Raji (cell line): ENCODE results near the gene SLC38A10.

ENCODE experiments used
- POLR2A ChIP-seq: IDR thresholded peaks from 2 replicates; pipeline ENCODE4 v1.6.1; 2011; ENCODE audit warnings: low read depth, low read length, control low read depth; ENCODE audit not compliant: insufficient read depth

SLC38A10 gene

GRCh38 chr17:81198826-81199481 is 96.2 kb downstream of the SLC38A10 start:
- no peak for TF ChIP-seq POLR2A

DNA sequence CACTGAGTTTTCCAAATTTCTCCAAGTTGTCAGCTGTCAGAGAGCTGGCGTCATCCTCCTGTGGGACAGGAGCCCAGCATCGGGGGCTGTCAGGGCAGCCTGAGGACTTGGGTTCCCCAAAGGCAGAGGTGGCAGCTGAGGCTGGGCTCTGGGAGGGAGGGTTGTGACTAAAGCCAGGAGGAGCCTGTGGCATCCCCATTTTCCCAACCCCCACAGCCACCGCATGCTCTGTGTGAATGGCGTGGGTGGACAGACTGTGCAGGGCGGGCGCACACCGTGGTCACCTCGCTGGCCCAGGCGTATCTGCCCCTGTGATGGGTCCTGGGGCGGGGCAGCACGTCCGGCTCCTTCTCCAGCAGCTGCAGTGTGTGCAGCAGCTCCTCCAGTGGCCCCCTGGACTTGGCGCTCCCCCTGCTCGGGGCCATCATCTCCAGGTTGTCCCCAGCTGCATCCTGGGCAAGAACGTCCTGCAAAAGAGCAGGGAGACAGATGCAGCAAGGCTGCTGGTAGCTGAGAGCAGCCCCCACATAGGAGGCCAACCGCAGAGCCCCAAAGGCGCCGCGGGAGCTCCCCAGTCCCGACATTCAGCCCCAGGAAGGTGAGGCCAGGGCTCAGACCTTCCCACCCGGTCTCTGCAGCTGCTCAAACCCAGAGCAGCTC is 97.1 kb downstream of the SLC38A10 start:
- TF ChIP-seq POLR2A = no peak

DNA sequence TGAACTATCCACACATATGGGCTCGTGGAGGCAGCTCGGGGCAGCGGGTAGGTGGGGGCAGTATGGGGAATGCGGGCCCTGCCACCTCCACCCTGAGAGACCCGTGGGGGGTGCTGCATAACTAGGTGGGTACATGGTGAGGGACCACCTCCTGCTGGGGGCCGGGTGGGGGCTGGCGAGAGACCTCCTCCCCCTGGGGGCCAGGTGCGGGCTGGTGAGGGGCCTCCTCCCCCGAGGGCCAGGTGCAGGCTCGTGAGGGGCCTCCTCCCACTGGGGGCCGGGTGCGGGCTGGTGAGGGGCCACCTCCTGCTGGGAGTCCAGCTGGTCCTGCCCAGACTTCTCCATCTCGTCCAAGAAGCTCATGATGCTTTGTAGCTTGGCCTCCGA is 97.7 kb downstream of the SLC38A10 start:
- no peak for TF ChIP-seq POLR2A

DNA sequence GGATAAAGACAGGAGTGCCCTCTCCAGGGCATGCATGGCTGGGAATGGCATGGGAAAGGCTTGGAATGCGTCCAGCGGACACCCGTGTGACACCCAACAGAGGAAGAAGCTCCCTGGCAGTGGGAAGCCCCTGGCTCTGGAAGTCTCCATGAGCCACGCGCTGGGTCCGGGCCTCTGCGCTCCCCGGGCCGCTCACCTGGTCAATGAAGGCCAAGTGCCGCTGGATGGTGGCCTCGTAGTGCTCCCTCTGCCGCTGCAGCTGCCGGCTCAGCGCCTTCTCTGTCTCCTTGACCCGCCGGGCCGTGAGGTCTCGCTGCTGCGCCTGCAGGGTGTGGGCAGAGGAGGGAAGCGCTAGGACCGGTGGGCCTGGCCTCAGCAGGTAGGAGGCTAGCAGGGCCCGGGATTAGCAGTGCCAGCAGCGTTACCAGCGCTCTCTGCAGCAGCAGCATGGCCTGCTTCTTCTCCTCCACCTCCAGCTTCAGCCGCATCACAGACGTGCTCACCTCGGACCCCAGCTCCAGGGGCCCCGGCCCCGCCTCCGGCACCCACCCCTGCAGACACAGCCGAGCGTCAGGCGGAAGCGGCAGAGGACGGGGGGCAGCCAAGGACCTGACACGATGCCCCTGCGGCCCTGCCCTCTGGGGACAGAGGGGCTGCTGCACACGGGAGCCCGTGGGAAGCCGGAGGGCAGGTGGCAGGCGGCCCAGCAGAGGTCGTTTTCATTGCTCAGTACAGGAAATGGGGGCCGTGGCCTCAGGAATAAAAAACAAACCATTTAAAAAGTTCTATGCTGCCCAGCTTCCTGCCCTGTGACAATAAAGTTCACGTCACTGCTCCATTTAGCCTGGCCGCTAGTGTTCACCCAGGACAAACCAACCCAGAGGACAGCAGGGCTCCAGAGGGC is 98.3 kb downstream of the SLC38A10 start:
- TF ChIP-seq POLR2A = no peak

- TF ChIP-seq POLR2A = no peak
Observed at GRCh38 chr17:81195941-81196495, 99.1 kb downstream of the SLC38A10 start.
